ENCODE measurements around the gene ARF1.
A peak's percentile ranks its signal among the peaks of the same experiment; 100 is the strongest.

ARF1 gene

GRCh38 chr1:228140724-228141225, 58.3 kb downstream of the ARF1 start:
- in situ Hi-C loops (cut with HindIII; ENCODE audit: low pct_ligation_motif_present, low pct_unique_long_range_greater_than_20kb, low sequenced_read_pairs) = no loop called here
- DNase-seq = no peak

- in situ Hi-C loops (cut with HindIII; ENCODE audit: low pct_ligation_motif_present, low pct_unique_long_range_greater_than_20kb, low sequenced_read_pairs) = no loop called here
Measured at GRCh38 chr1:228141226-228142044, 58.9 kb downstream of the ARF1 start.

GRCh38 chr1:228142155-228142691, 59.7 kb downstream of the ARF1 start:
- DNase-seq = no peak
- in situ Hi-C loops (cut with HindIII; ENCODE audit: low pct_ligation_motif_present, low pct_unique_long_range_greater_than_20kb, low sequenced_read_pairs) = no loop called here

More at GRCh38 chr1:228141226-228142044, 58.9 kb downstream of the ARF1 start:
- peak; percentile 80 for DNase-seq

- DNase-seq = no peak
- in situ Hi-C loops (cut with HindIII; ENCODE audit: low pct_ligation_motif_present, low pct_unique_long_range_greater_than_20kb, low sequenced_read_pairs) = no loop called here
Measured at GRCh38 chr1:228142701-228143136, 60.2 kb downstream of the ARF1 start.

- no peak for DNase-seq
- in situ Hi-C loops (cut with HindIII; ENCODE audit: low pct_ligation_motif_present, low pct_unique_long_range_greater_than_20kb, low sequenced_read_pairs) = no loop called here
Measured at GRCh38 chr1:228143480-228144192, 61.1 kb downstream of the ARF1 start.

GRCh38 chr1:228144193-228144992, 61.9 kb downstream of the ARF1 start:
- in situ Hi-C loops (cut with HindIII; ENCODE audit: low pct_ligation_motif_present, low pct_unique_long_range_greater_than_20kb, low sequenced_read_pairs) = no loop called here
- no peak for DNase-seq

- DNase-seq = no peak
- in situ Hi-C loops (cut with HindIII; ENCODE audit: low pct_ligation_motif_present, low pct_unique_long_range_greater_than_20kb, low sequenced_read_pairs) = no loop called here
Measured at GRCh38 chr1:228144993-228145343, 62.5 kb downstream of the ARF1 start.

- no peak for DNase-seq
- in situ Hi-C loops (cut with HindIII; ENCODE audit: low pct_ligation_motif_present, low pct_unique_long_range_greater_than_20kb, low sequenced_read_pairs) = no loop called here
Measured at GRCh38 chr1:228145463-228146416, 63.2 kb downstream of the ARF1 start.

- DNase-seq = no peak
- in situ Hi-C loops (cut with HindIII; ENCODE audit: low pct_ligation_motif_present, low pct_unique_long_range_greater_than_20kb, low sequenced_read_pairs) = no loop called here
Measured at GRCh38 chr1:228146417-228147150, 64.1 kb downstream of the ARF1 start.

- in situ Hi-C loops (cut with HindIII; ENCODE audit: low pct_ligation_motif_present, low pct_unique_long_range_greater_than_20kb, low sequenced_read_pairs) = no loop called here
- no peak for DNase-seq
Measured at GRCh38 chr1:228147151-228147693, 64.7 kb downstream of the ARF1 start.

- no peak for DNase-seq
- in situ Hi-C loops (cut with HindIII; ENCODE audit: low pct_ligation_motif_present, low pct_unique_long_range_greater_than_20kb, low sequenced_read_pairs) = no loop called here
Measured at GRCh38 chr1:228147768-228148167, 65.3 kb downstream of the ARF1 start.

GRCh38 chr1:228148196-228148861, 65.8 kb downstream of the ARF1 start:
- no peak for DNase-seq
- in situ Hi-C loops (cut with HindIII; ENCODE audit: low pct_ligation_motif_present, low pct_unique_long_range_greater_than_20kb, low sequenced_read_pairs) = no loop called here

All from ACHN (cell line).